Activated CD4-positive, alpha-beta T cell treated with anti-CD3 and anti-CD28 coated beads for 24 hours (primary cell): ENCODE measurements around the gene PCNX3.
A peak's percentile ranks its signal among the peaks of the same experiment; 100 is the strongest.

Source experiments
- DNase-seq, 2 donors: peaks; one replicate each; pipeline ENCODE4 v3.0.0-alpha.2; 2020; ENCODE audit warnings: low read depth in 2 of 2

PCNX3 gene

DNA sequence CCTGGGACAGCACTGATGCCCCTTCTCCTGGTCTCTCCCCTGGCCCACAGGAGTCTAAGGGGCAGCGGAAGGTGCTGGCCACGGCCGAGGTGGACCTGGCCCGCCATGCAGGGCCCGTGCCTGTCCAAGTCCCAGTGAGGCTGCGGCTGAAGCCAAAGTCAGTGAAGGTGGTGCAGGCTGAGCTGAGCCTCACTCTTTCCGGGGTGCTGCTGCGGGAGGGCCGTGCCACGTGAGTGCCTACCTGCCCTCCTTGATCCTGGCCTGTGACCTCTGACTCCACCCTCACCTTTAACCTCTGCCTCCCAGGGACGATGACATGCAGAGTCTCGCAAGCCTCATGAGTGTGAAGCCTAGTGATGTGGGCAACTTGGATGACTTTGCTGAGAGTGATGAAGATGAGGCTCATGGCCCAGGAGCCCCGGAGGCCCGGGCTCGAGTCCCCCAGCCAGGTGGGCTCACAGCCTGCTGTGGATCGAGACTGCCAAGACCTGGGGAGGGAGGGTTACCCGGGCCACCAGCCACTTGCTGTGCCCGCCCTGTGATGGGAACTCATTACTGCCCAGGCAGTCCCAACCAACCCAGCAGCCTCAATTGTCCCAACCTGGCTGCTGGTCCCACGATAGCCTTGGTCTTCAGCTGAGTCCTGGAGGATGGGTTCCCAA lies 35.4 kb upstream of the PCNX3 start:
- no peak for DNase-seq

DNA sequence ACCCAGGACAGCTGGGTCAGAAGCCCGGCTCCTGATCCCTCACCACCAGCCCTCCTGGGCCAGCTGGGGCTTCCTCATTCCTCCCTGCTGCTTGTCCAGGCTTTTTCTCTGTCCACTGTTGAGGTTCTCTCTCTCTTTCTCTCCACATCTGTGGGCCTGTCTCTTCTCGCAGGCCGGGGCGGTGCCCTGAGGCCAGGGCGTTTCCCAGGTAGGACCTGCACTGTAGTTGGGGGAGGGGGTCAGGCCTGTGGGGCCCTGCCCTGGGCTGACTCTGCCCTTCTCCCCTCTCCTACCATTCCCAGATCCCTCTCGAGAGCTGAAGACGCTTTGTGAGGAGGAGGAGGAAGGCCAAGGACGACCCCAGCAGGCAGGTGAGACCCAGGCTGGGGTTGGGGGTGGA lies 34.8 kb upstream of the PCNX3 start:
- no peak for DNase-seq

GRCh38 chr11:65581928-65582327 lies 33.6 kb upstream of the PCNX3 start:
- no peak for DNase-seq

- DNase-seq, result no peak
Observed at GRCh38 chr11:65583589-65583988, 32.0 kb upstream of the PCNX3 start.

DNA sequence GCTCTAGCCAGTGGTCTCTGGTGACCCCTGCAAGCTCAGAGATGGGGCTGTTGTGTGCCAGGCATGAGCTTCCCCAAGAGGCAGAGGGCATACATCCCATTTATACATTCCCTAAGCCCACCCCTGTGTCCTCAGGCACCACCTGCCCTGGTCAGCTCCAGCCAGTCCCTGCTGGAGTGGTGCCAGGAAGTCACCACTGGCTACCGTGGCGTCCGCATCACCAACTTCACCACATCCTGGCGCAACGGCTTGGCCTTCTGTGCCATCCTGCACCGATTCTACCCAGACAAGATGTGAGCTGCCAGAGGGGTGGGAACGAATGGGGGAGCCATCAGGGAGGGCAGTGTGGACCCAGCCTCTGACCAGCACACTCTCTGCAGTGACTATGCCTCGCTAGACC lies 31.5 kb upstream of the PCNX3 start:
- DNase-seq, result no peak

GRCh38 chr11:65584723-65585171 lies 30.8 kb upstream of the PCNX3 start:
- no peak for DNase-seq

DNA sequence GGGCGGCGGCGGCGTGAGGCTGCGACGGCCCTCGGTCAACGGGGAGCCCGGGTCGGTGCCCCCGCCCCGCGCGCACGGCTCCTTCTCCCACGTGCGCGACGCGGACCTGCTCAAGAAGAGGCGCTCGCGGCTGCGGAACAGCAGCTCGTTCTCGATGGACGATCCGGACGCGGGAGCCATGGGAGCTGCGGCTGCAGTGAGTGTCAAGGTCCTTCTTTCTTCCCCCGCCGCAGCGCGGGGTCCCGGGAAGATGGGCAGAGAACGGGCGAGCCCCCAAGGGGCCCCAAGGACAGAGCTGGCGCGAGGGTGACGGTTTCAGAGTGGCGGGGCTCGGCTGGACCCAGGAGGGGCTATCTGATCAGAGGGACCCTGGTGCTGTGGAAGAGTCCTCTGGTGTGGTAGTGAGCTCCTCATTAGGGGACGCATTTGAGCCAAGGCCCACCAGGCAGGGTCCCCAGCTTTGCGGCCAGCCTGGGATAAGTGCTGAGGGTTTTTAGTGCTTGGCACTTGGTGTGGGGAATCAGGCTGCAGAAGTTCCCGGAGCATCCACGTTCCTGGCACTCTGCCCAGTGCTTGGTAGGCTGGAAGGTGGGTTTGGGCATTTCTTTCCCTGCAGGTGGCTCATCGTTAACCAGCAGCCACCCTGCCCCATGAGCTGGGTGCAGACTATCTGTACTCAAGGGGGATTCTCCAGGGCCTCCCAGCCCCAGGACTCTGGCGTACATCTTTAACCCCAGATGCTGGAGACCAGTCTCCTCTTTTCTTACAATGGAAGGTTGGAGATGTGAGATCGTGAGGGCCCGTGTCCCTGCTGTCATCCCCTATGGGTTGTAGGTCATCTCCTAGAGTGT lies 30.0 kb upstream of the PCNX3 start:
- no peak for DNase-seq

DNA sequence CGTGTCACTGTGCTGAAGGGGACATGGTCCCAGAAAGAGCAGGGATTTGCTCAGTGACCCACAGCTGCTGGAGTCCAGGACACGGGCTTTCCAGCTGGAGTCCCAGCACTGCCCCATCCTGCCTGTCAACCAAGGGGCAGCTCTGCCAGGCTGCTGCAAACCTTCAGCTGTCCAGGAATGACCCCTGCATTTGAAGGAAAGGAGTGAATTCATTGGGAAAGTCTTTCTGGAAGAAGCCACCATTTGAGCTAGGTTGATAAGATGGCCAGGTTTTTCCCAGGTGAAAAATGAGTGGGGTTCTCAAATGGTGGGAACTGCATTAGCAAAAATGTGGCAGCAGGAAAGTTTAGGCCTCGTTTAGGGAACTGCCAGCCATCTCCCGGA lies 29.3 kb upstream of the PCNX3 start:
- no peak for DNase-seq

DNA sequence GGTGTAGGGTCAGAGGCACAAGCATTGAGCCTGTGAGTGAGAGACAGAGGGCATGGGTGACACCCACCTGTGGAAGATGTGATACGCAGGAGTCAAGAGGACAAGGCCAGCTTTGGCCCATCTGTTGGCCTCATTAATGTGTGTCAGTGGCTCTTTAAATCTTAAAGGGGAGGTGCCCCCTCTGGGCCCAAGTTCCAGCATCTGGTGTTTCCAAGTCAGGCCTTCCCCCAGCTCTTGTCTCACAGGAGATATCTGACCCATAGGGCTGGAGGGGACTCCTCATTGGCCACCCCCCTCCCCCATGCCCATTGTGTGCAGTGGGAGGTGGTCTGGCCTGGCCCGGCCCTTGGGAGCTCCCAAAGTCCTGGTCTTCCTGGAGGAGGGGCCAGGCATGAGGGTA lies 28.9 kb upstream of the PCNX3 start:
- no peak for DNase-seq

DNA sequence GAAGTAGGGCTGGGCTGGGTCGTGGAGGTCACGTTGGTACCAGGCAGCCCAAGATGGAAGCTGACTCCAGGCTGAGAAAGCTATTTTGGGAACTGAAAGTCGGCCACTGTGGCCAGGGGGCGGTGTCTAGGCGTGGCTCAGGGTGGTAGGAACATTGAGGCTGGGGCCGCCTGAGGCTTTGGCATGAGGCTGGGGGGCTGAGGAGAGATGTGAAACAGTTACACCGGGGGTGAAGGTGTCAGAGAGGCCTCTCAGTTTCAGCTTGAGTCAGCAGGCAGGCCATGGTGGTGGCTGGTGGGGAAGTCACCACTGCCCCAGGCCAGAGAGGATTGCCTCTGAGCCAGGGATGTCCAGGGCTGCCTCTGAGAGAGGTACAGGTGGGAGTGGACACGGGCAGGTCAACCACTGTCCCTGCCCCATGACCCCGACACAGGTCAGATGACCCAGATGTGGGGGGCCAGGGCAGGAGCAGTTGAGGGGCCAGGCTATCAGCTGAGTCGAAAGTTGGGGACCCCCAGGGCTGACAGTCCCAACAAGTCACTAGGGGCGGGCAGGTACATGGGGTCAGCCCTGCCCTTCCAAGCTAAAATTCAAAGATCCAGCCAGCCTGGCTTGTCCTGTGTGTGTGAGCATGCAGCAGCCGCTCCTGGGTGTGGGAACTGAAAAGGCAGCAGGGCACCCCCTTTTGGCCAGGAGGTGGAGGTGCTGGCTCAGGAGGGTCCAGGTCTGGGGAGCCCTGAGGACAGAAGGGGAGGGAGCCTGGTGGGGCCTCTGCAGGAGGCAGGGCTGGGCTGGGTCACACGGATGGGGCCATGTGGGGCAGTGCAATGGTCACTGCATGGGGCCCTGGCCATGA lies 27.1 kb upstream of the PCNX3 start:
- peak; percentile 54 to 68 for DNase-seq

GRCh38 chr11:65589444-65590239 lies 25.9 kb upstream of the PCNX3 start:
- no peak for DNase-seq

DNA sequence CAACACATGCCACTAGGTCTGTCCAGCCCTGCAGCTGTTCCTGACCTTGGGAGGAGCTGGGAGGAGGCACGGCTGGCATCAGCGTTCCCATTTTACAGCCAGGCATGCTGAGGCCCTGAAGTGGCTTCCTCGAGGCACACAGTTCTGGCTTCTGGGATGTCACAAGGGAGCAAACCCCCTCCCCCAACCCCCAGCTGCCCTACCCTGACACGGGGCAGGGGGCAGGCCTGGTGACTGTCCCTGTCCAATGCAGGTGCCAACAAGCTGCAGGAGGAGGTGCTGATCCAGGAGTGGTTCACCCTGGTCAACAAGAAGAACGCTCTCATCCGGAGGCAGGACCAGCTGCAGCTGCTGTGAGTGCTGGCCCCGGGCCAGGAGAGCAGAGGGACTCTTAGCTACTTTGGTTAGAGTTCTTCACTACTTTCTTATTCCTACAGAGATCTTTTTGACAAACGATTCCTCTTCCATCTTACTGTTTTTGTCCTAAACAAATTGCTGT lies 25.3 kb upstream of the PCNX3 start:
- no peak for DNase-seq

GRCh38 chr11:65591939-65592857 lies 23.4 kb upstream of the PCNX3 start:
- DNase-seq, result no peak

DNA sequence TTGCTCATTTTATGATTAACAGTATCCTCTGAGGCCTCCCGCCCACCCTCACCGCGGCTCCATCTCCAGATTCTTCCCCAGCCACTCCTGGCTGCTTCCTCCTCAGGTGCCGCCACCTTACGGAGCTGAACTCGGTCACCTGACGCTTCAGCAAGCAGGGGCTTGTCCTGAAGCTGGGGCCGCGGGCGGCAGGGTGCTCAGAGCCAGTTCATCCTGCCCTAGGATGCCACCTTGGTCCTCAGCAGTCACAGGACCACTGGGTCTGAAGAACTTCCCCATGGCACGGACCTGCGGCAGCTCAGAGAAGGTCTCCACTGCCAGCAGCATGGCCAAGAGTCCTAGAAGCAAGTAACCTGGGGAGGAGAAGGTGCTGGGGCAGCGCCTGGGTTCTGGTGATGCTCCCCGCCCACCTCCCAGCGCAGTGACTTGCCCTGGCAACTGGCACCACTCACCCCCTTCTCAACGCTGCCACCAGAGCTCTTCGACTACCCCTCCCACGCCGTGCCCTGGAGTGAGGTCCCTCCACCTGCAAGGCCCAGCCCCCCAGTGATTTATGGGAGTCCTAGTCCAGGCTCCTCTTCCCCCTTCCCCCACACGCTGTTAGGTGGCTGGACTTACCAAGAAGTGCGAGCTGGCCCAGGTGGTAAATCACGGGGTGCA lies 22.6 kb upstream of the PCNX3 start:
- no peak for DNase-seq

- no peak for DNase-seq
Observed at GRCh38 chr11:65593518-65594414, 21.8 kb upstream of the PCNX3 start.

DNA sequence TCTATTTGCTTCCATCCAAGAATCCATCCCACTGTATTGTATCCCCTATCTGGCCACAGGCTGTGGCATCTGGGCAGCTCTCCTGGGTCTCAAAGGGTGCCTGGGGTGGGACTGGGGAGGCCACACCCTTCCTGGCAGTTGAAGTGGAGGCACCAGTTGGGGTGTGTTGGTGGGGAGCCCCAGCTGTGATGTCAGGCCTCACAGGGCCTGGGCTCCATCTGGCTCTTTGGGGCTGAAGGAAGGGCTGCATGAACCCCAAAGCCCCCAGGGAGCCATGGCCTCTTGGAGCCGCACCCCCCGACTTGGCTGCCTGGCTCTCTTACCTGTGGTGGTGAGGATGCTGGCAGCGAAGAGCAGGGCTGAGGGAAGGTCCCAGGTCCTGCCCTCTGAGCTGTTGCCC lies 20.4 kb upstream of the PCNX3 start:
- DNase-seq, result no peak

DNA sequence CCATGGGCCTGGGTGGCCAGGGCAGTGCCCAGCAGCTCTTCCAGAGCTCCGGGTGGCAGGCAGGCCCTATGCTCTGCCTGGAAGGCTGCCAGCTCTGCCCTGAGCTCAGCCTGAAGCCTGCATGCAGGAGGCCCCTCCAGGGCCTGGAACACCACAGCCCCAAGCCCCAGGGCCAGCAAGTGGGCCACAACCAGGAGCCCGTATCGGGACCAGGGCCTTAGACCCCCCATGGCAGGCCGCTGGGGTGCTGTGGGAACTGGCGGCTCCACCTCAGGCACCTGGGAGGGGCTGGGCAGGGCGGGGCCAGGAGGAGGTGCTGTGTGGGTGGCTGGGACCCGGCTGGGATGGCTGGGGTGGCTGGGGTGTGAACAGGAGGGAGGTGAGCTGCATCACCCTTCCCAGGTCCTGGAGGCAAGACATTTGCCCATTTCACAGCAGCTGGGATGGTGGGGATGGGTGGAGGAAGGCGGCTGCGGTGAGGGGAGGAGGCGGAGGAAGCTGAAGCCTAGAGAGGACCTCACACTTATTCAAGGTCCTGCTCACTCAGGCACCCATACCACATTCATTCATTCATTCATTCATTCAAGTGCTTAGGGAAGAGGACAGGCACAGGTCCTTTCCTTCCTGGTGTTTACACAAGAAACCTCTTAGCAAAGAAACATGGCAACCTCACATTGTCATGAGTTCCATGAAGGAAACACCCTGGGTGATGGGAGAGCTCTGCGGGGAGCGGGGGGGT lies 19.9 kb upstream of the PCNX3 start, which contains the start of gene KCNK7:
Gene KCNK7, minus strand, starts transcription at position 258 of the 739 bp plus-strand sequence. Its CDS starts 28 bp downstream, at position 230.
- no peak for DNase-seq

DNA sequence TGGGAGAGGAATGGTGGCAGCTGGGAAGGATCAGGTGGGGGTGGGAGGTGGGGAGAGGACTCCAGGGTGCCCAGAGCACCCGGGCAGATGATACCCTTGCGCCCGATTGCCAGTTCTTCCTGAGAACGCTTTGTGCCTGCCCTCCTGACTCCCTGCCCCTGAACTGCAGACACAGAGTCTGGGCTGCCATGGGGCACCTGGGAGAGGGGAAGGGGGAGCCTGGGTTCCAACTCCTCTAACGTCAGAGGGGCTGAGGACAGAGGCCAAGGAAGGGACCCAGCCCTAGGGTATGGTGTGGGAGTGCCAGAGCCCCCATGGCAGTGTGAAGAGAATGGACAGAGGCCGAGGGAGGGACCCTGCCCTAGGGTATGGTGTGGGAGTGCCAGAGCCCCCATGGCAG lies 19.1 kb upstream of the PCNX3 start:
- no peak for DNase-seq
